Kidney tubule cell (primary cell): Measurements from ENCODE around the gene XKR7.

Source experiments
- DNase-seq: peaks from one replicate; pipeline ENCODE4 v3.0.0-alpha.2; 2018; ENCODE audit warnings: low spot score

Gene XKR7

DNA sequence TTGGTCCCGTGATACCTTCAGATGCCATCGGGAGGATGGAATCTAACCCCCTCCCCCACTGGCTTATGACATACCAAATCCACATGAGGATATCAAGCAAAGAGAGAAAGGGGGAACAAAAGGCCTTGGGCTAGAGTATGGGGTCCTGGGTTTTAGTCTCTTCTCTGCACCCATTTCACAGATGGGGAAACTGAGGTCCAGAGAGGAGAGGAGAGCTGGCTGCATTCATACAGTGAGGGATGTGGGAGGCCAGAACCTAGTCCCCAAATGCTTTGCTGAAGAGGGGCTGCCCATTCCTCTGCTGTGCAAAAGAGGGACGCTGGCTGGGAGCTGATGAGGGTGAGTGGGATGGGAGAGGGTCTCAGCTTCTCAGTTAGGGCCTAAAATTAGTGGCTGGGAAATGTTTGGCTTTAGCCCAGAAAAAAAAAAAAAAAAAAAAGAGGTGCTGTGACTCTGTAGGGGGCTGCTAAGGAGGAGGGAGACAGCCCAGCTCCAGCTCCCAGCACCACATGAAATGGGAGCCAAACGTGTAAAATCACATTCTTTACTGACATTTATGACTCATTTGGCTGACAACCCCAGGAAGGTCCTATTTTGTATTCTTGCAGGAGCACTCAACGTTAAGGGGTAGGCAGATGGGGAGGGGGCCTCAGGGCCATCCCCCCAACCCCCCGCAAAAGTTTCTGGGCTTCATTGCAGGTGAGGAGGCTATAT lies 11.9 kb downstream of the XKR7 start:
- DNase-seq: peak; percentile 12

DNA sequence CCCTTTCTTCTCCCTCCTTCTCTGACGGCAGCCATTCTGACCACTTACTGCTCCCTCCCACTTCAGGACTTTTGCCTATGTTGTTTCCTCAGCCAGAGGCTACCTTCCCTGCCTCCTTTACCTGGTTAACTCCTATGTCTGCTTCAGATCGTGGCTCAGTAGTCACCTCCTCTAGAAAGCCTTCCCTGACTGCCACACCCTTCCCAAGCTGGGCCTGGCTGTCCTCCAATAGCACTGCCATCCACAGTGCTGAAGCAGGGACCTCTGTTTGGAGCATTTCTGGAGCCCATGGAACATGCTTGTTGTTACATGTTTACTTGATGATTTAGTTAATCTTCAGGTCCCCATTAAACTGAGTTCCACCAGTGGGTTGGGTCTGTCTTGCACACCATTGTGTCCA lies 13.8 kb downstream of the XKR7 start:
- no peak for DNase-seq

DNA sequence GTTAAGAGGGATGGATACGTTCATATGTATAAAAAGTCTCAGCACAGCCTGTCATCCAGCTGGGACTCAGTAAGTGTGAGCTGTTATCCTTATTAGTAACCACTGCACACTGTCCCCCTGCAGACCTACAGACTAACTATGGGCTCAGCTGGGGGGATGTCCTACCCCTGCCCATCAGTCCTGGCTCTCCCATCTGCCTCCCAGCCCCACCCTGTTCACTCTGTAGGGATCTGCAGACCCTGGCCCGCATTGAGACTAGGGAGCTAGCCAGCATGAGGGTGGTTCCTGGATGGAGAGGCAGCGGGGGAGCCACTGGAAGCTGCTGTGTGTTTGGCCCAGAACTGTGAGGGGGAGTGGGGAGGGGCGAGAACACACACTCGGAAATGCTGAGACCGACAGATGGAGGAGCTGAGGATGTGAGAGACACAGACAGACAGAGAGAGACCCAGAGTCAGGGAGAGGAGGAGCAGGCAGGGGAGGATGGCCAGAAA lies 17.1 kb downstream of the XKR7 start:
- no peak for DNase-seq

DNA sequence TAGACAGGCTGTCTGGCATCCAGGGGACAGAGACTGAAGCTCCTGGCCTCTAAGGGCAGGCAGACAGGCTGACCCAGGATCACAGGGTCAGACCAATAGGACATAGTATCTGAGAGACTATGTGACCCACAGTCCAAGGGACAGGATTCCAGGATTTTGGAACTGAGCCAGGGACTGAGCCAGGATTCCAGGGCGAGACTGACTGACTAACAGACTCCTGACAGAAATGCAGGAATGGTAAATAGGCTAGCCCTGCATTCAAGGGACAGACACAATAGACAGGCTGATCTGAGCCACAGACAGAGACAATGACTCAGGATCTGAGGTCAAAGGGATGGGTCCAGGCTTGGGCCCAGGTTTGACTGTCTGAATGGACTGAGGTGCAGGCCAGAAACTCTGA lies 19.8 kb downstream of the XKR7 start:
- DNase-seq: peak; percentile 93

DNA sequence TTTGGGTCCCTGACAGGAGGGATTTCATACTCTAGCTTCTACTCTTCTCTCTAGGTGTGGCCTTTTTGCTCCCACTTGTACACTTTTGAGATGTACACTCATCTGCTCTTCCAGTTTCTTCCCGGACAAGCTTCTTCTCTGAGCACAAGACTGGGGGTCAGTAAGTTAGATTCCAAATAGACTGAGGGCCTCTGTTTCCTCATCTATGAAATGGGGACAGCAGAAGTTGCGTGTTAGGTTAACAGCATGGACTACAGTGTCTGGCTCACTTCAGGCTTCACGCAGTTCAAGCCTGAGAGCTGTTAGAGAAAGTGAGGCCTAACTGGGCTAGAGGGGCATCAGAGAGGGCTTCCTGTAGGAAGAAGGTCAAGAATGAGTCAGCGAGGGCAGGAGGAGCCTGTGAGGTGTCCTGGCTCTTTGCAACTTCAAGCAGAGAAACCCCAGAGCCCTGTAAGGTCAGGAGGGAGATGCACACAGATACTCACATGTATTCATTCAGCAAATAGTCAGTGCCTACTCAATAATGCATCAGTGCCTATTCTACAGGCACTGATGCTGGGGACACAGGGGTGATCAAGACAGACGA lies 20.6 kb downstream of the XKR7 start:
- peak; percentile 36 for DNase-seq

DNA sequence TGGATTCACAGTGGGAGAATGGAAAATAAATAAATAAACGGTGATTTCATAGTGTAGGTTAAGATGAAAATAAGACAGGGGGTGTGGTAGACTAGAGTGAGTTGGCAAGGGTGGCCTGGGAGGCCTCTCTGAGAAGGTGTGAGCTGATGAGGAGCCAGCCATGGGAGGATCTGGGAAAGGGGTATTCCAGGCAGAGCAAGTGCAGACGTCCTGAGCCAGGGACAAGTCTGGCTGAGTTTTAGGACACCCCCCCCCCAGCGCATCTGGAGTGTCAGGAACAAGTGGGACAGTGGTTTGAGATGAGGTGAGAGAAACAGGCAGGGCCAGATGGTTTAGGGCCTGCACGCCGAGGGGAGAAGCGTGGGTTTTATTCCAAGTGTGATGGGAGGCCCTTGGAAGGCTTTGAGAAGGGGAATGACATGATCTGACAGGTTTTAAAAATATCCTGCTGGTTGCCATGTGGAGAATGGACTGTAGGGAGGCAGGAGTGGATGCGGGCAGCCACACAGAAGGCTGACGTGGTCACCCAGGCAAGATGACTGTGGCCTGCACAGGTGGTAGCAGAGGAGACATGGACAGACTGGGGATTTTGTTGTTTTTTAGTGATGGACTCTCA lies 21.2 kb downstream of the XKR7 start:
- DNase-seq: no peak

DNA sequence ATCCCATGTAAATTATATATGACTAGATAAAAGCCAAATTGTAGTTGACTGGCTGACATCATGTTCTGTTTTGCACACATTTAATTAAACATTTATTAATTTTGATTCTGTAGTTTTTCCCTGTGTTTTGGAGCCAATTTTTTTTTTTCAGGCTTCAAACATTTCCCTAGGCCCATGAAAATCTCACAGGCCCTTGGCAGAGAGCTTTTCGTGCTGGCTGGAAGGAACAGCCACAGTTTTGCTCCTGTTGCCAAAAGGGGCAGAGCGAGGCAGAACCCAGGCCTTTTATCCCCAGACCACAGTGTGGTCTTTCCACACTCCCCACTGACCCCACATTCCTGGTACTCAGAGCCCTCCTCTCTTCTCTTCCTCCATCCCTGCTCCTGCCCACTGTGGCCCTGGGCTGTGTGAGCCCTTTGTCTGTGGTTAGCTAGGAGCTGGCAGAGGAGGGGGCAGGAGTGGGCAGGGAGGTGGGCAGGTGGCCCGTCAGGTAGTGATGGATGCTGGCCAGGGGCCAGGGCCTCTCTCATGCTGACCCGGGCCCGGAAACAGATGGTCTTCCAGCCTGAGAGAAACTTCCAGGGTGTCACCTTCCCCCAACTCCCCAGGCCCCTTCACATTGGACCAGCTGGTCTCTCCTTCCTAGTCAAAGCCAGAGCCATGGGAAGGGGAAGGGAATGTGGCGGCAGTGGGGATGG lies 22.8 kb downstream of the XKR7 start:
- no peak for DNase-seq

DNA sequence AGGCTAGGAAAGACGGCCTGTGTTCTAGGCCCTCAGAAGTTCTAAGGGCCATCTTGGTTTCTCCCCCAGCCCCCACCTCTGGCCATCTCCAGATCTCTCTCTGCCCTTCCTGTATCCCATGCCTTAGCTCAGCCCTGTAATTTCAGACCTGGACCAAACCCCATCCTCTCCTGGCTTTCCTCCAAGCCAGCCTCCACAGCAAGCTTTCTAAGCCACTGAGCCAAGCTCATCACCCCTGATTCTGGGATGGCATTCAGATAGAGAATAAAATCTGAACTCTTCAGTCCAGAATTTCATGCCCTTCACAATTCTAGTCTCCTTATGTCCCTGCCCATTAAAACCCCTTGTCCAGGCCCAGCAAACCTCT lies 23.4 kb downstream of the XKR7 start:
- no peak for DNase-seq

DNA sequence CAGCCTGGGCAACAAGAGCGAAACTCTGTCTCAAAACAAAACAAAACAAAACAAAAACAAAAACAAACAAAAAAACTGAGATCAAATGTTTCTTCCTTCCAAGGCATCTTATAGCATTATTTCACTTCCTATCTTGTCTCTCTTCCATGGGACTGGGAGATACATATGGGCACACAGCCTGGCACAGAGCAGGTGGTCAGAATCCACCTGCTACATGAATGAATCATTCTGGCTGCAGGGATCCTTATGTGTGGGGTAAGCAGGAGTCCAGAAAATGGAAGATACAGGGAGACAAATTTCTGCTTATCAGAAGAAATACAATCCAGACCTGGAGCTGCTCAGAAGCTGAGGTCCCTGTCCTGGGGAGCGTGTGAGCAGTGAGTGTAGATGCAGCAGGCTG lies 24.1 kb downstream of the XKR7 start:
- DNase-seq: no peak

DNA sequence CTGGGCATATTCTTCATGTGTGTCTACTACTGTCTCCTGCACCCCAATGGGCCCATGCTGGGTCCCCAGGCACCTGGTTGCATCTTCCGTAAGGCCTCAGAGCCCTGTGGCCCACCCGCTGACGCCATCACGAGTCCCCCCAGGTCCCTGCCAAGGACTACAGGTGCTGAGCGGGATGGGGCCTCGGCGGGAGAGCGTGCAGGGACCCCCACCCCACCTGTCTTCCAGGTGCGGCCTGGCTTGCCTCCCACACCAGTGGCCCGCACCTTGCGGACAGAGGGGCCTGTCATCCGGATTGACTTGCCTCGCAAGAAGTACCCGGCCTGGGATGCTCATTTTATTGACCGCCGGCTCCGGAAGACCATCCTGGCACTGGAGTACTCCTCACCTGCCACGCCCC lies 29.0 kb downstream of the XKR7 start:
- no peak for DNase-seq

DNA sequence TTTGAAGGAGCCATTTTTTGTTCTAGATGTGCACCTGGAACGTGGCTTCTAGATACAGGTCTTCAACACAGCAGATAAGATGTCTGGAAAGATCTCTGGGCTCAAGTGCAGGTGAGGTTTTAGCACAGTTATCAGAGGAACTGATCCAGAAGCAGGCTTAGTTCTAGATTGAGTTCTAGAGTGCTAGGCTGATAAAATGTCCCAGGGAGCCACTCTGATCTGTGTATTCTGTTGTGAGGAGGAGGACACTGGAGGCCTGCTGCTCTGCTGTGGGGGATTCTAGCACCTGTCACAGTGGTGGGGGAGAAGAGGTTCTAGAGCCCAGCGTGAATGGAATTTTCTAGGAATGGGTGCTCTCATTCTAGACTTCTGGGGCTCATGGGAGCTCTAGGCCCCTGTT lies 30.3 kb downstream of the XKR7 start:
- no peak for DNase-seq

DNA sequence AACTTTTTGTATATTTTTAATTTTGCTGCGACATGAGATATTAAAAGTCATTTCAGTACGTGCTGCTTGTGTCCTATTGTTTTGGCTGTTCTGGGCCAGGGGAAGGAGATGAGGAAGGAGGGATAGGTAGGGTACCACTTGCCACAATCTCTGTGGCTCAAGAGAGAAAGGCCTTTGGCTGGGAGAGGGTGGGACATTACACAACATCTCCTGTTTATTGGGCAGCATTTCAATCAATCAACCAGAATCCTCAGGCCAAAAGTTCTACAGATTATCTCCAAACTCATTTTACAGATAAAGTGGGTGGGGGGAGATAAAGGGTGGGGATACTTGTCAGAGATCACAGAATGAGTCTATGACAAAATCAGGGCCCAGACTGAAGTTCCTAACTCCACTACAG lies 35.4 kb downstream of the XKR7 start:
- DNase-seq: no peak

DNA sequence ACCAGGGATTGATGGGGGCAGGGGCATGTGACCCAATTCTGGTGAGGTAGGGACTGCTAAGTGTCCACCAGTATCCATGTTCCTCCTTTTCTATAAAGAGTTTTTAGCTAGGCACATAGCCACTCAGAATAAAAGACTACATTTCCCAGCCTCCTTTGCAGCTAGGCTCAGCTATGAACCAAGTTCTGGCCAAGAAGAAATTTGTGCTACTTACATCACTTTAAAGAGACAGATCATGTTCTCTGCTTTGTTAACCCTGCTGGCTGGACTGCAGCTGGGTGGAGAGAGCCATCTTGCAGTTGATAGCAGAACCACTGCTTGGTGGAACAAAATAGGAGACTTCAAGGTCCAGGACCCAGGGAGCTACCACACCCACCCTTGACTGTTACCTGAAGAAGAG lies 37.0 kb downstream of the XKR7 start:
- no peak for DNase-seq

DNA sequence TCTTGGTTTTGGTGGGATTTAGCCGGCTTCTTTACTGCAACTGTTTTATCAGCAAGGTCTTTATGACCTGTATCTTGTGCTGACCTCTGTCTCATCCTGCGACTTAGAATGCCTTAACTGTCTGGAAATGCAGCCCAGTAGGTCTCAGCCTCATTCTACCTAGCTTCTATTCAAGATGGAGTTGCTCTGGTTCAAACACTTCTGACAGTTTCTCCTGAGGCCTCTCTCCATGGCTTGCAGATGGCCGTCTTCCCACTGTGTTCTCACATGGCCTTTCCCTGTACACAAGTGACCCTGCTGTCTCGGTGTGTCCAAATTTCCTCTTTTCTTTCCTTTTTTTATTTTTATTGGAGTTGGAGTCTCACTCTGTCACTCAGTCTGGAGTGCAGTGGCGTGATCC lies 38.1 kb downstream of the XKR7 start:
- no peak for DNase-seq

DNA sequence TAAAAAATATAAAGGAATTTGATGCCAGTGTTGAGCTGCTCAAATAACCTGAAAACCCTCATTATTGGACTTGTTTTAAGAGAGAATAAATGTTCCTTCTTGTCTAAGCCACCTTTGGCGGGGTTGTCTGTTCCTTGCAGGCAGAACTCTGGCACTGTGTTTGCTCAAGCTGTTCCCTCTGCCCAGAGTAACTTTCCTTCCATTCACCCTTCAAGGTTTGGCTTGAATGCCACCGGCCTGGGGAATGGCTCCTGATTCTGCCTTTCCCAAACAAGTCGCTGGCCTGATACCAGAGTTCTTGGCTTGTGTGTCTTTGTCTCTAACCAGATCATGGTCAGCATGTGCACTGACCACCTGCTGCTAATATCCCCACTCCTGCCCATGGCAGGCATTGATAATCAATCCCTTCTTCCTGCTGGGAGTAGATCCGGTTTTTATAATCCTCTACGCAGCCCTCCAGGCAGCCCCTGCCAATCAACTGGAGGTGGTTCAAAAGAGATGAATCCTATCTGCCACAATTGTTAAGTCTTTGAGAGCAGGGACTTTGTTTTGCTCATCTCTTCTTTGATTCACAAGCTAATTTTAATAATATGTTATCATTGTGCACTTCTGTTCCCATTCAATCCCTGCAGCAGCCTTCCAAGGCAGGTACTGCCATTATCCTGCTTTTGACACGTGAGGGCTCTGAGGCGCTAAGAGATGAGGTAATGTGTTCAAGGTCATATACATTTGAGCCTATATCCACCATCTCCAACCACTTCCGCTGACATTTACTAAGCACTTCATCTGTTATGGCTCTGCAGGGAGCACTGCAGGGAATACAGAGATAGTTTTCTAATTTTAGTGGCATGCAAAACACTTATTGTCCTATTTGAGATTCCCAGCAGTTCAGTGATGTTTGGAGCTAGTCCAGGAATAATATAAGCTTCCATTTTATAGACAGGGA lies 39.2 kb downstream of the XKR7 start:
- DNase-seq: no peak

DNA sequence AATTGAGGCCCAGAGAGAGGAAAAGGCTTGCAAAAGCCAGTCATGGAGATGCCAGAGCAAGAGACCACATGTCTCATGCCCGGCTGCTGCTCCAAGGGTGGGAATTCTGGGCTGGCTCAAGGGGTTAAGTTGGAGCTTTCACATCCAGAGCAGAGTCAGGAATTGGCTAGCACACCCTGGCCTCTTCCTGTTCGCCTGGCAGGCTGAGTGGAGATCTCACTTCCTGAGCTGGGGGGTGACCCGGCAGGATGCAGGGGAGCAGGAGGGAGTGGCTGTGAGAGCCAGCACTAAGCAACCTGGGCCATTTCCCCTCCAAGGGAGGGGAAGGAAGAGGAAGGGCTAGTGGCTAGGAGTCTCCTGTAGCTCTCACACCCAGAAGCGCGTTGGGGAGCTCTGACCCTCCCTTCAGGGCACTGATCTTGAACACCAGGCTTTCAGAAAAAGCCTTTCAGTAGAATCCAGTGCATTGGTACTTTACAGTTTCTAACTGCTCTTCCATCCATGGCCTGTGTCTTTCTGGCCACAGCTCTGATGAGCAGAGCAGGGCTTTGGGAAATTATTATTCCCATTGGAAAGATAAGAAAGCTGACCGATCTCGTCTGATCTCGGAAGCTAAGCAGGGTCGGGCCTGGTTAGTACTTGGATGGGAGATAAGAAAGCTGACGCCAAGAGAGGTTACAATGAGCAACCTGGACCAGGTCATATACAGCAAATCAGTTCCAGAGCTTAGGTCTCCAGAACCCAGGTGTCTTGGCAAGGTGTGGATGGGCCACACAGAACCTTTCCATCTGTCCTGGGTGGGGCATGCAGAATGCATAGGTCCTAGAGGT lies 40.1 kb downstream of the XKR7 start:
- peak; percentile 47 for DNase-seq

DNA sequence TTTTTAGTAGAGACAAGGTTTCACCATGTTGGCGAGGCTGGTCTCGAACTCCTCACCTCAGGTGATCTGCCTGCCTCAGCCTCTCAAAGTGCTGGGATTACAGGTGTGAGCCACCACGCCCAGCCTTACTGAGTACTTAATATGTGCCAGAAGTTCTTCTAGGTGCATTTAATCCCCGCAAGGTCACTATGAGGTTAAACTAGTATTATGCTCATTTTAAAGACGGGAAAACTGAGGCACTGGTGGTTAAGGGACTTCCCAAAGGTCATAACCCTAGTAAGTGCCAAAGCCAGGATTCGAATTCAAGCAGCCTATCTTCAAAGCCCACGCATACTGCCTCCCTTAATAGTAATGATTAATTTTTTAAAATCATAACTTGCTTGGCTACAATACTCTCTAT lies 41.6 kb downstream of the XKR7 start:
- no peak for DNase-seq

DNA sequence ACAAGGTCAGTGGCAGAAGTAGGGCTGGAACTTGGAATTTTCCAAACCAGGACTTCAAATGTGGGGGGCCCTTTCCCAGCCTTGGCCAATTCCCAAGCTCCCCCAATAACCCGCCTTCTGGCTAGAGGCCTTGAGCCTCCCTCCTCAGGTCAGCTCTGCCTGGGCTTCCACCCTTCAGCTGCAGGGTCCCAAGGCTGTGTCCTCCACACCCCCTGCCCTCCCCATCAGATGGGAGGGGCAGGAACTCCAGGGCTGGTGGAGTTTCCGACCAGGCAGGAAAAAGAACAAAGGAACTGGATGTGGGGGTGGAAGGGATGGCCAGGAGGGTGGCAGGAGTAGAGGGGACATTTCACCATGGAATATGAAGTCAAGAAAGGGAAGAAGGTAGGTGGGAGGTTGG lies 42.1 kb downstream of the XKR7 start, which contains the start of gene CCM2L:
CCM2L (plus strand) TSS at position 338 of the 400 bp plus-strand sequence; CDS start at position 355, 17 bp downstream.
- no peak for DNase-seq

DNA sequence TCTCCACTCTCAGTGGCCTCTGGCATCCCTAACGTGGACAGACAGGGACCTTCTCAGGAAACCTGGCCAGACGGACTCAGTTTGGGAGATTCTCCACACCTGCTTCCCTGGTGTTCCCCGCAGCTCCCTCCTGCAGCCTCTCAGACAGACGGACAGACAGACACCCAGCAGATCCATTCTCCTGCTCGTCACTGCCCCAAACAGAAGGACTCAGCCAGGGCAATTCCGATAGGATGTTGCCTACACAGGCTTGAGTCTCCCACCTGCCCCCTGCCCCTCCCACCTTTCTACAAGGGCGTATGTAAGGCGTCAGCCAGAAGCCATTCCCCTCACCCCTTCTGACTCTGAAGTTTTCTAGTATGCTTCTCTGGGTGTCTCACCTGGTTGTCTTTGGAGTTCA lies 42.7 kb downstream of the XKR7 start:
- DNase-seq: no peak

DNA sequence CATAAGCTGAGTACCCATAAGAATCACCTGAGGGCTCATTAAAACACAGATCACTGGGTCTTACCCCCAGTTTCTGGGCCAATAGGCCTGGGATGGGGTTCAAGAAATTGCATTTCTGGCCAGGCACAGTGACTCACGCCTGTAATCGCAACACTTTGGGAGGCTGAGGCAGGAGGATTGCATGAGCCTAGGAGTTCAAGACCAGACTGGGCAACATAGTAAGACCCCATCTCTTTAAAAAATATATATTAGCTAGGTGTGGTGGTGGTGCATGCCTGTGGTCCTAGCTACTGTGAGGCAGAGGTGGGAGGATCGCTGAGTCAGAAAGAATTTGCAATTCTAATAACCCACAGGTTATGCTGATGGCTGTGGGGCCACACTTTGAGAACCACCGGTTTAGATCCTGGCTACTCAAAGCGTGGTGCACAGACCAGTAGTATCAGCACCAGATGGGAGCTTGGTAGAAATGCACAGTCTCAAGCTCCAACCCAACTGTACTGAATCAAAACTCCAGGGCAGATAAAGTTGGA lies 44.3 kb downstream of the XKR7 start:
- DNase-seq: no peak

DNA sequence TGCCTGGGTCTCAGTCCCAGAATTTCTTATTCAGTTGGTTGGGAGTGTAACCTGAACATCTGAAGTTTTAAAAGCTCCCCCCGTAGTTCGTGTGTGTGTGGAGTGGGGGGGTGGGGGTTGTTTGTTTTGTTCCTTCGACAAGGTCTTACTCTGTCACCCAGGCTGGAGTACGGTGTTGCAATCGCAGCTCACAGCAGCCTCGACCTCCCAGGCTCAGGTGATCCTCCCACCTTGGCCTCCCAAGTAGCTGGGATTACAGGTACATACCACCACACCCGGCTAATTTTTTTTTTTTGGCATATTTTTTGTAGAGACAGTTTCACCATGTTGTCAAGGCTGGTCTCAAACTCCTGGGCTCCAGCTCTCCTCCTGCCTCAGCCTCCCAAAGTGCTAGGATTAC lies 45.4 kb downstream of the XKR7 start:
- no peak for DNase-seq
